Transverse colon (tissue), 4 donors: ENCODE data around the gene PRDM9. TPM values are rescaled to one million over a fixed set of nuclear protein-coding genes. Genes with fewer than 3 reads are reported as not detected.
"Not testable (repeated sequence)": the region's sequence is repeated elsewhere in the genome, so short reads cannot be mapped to it uniquely, and the experiment has no call there.

ENCODE experiments used
- DNase-seq: peaks from one replicate; pipeline ENCODE4 v3.0.0-alpha.2; 2019
- H3K27ac ChIP-seq, 4 donors: fragments of 200-600 bp; sonication (generic); 2 replicates each; pipeline ENCODE4 v1.5.1; 2016 to 2018; ENCODE audit warnings: inconsistent platforms in 4 of 4
- H3K27me3 ChIP-seq: fragments of 200-600 bp; sonication (generic); 2 replicates; pipeline ENCODE4 v1.5.1; 2017; ENCODE audit warnings: inconsistent platforms
- H3K36me3 ChIP-seq, 4 donors: fragments of 200-600 bp; sonication (generic); 2 replicates each; pipeline ENCODE4 v1.5.1; 2017 to 2019; ENCODE audit warnings: inconsistent platforms in 4 of 4
- H3K4me1 ChIP-seq, 4 donors: fragments of 200-600 bp; sonication (generic); 2 replicates each; pipeline ENCODE4 v1.5.1; 2017 to 2020; ENCODE audit warnings: inconsistent platforms in 4 of 4
- H3K4me3 ChIP-seq, 4 donors: fragments of 200-600 bp; sonication (generic); 1 replicate in 1 of 4; 2 replicates in 3 of 4; pipeline versions ENCODE4 v1.5.1 to v1.6.1; 2017 to 2019; ENCODE audit warnings: inconsistent platforms in 4 of 4
- H3K9me3 ChIP-seq, 2 donors: fragments of 200-600 bp; sonication (generic); 2 replicates each; pipeline ENCODE4 v1.5.1; 2017 to 2019; ENCODE audit warnings: inconsistent platforms in 2 of 2
- CTCF ChIP-seq, 5 experiments: fragments of 200-600 bp in 3 of 5; fragments of 450-650 bp in 2 of 5; sonication (generic) in 3 of 5; IDR thresholded peaks; 1 replicate in 2 of 5; 2 replicates in 3 of 5; pipeline ENCODE4 v1.5.1; 2016 to 2017; ENCODE audit warnings: antibody characterized with exemption in 5 of 5, inconsistent platforms in 3 of 5, mild to moderate bottlenecking in 2 of 5, moderate library complexity in 1 of 5
- EP300 ChIP-seq: sonication (generic); formaldehyde crosslinking; IDR thresholded peaks from one replicate; pipeline ENCODE4 v1.6.1; 2017; ENCODE audit warnings: antibody characterized with exemption, low read depth
- POLR2A ChIP-seq: fragments of 450-650 bp; IDR thresholded peaks from one replicate; pipeline ENCODE4 v1.6.1; 2016; ENCODE audit warnings: antibody characterized with exemption, mild to moderate bottlenecking, moderate library complexity
- POLR2AphosphoS5 ChIP-seq, 3 donors: sonication (generic); formaldehyde crosslinking; IDR thresholded peaks; one replicate each; pipeline ENCODE4 v1.6.1; 2016; ENCODE audit warnings: antibody characterized with exemption in 3 of 3
- WGBS, 2 donors: methylation state at CpG; one replicate each; pipeline ENCODE4 v1.1.5; 2018; ENCODE audit warnings: low coverage in 1 of 2; 5-methylcytosine and 5-hydroxymethylcytosine counted together
- in situ Hi-C, 4 donors: fragments of 200-750 bp; cut with MboI; loops; one replicate each; pipeline versions ENCODE4 v1.15.0 to v1.15.1; 2017; ENCODE audit warnings: low sequenced_read_pairs in 3 of 4, low pct_ligation_motif_present in 1 of 4, low pct_unique_long_range_greater_than_20kb in 1 of 4
- intact Hi-C: fragments of 100-400 bp; cut with DNase I; formaldehyde crosslinking; loops from one replicate; pipeline ENCODE4 v1.15.1; 2023; ENCODE audit warnings: low total_unique reads
- total RNA-seq, 4 donors: library from RNA; depleted of rRNA; stranded (reverse); fragments of >200 nt; gene quantifications; one replicate each; pipeline ENCODE4 v1.1.0, GENCODE V29; 2016

The PRDM9 gene
- total RNA-seq, 4 donors from 2014 or later: not detected

DNA sequence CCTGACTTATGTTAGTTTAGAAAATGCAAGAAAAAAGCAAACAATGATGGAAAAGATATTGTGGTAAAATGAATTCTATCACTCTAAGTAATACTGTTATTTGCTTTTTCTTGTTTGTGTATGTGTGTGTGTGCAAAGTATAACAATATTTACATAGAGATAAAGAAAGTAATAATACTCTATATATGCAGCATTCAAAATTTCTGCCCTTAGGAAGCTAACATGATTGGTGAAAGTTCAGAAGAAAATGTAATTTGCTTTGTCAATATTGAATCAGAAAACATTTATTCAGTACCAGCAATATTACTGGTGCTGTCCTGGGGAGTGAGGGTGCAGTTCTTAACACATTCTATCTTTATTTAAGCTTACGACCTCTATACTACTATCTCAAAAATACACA lies 12.9 kb upstream of the PRDM9 start:
- DNase-seq: no peak
- H3K27me3 ChIP-seq: no peaks in the 10 kb centered on the region
- in situ Hi-C loops (no loop called here), intact Hi-C loops (loop anchor here (10.0 kb wide), 1 partner anchor 1600 kb away; no protein-coding TSS in a partner anchor)
- H3K4me3 ChIP-seq: no peak overlapping the region
- WGBS, 2 donors: 46 to 59% methylated on average over 1 of the region's 1 CpG
- no peaks in the 10 kb centered on the region for H3K4me1 ChIP-seq
- H3K36me3 ChIP-seq: no peaks in the 10 kb centered on the region
- H3K27ac ChIP-seq: no peak overlapping the region
- H3K9me3 ChIP-seq: no peaks in the 10 kb centered on the region
- TF ChIP-seq EP300 (no peak), POLR2AphosphoS5 (IDR thresholded peaks at IDR 0.05) (no peak), CTCF (IDR thresholded peaks at IDR 0.05) (no peak), POLR2A (no peak)

DNA sequence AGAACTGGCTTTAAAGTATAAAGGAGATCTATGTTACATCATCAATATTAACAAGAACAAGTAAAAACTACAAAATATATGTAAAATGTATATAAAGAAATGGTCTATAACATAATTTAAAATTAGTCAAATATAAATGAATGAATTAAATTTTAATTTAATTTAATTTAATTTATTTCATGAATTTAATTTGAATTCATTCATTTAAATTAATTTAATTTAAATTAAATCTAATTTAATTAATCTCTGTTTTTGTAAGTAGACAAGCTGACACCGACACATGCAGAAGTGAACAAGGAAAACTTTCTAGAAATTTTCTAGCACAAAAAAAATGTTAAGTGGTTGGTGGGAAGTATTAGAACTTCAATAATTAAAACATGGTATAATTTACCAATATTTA lies 10.8 kb upstream of the PRDM9 start:
- H3K9me3 ChIP-seq: no peaks in the 10 kb centered on the region
- no peaks in the 10 kb centered on the region for H3K4me1 ChIP-seq
- no peak overlapping the region for H3K4me3 ChIP-seq
- no peaks in the 10 kb centered on the region for H3K27me3 ChIP-seq
- H3K27ac ChIP-seq: no peak overlapping the region
- TF ChIP-seq POLR2AphosphoS5 (IDR thresholded peaks at IDR 0.05): no peak
- TF ChIP-seq EP300: no peak
- no peak for TF ChIP-seq CTCF (IDR thresholded peaks at IDR 0.05)
- TF ChIP-seq POLR2A: no peak
- intact Hi-C loops (loop anchor here (10.0 kb wide), 1 partner anchor 1598 kb away; no protein-coding TSS in a partner anchor), in situ Hi-C loops (no loop called here)
- no peak for DNase-seq
- no peaks in the 10 kb centered on the region for H3K36me3 ChIP-seq
- 90 to 100% methylated on average over 1 of the region's 1 CpG for WGBS, 2 donors

DNA sequence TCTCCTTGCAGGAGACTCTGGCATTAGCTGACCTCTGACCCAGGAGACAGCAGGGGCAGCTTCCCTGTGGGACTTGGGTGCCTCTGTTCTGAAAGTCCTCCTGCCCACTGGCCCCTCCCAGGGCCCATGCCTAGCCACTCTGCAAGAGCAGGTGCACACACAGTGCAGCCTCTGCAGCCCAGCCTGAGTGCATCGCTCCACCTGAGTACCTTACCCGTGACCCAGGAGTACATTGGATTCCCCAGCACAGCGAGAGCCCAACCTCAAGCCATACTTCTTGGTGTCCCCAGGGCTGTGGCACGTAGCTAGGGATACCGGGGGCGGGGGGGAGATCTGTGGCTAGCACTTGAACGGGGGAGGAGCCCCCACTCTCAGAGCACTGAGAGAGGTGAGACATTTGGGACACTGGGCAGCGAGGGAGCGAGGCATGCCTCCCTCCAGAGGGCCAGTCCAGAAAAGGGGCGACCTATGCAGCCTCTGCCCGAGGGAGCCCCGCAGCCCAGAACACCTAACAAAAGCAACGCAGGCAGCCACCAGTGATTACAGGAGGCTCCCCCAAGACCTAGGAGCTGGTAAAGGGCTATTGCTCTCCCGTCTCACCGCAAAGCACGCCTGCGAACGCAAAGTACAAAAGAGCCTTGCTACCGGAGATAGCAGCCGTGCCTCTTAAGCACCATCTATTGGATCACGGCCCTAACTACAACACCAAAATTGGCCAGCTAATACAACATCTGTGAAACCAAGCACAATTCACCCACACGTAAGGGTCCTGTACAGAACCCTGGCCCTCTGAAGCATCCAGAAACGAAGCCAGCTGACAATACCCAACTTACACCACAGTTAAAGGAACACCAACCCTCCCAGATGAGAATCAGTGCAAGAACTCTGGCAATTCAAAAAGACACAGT lies 826 bp upstream of the PRDM9 start:
- no peaks in the 10 kb centered on the region for H3K27me3 ChIP-seq
- WGBS, 2 donors: 72 to 89% methylated on average over 8 to 23 of the region's 23 CpGs
- H3K36me3 ChIP-seq: no peaks in the 10 kb centered on the region
- no peak for DNase-seq
- intact Hi-C loops: no loop called here
- in situ Hi-C loops: no loop called here
- TF ChIP-seq EP300 (no peak), POLR2A (no peak), CTCF (IDR thresholded peaks at IDR 0.05) (no peak), POLR2AphosphoS5 (IDR thresholded peaks at IDR 0.05) (no peak)
- H3K4me1 ChIP-seq: no peaks in the 10 kb centered on the region
- no peak overlapping the region for H3K27ac ChIP-seq
- no peak overlapping the region for H3K4me3 ChIP-seq
- H3K9me3 ChIP-seq: no peaks in the 10 kb centered on the region

DNA sequence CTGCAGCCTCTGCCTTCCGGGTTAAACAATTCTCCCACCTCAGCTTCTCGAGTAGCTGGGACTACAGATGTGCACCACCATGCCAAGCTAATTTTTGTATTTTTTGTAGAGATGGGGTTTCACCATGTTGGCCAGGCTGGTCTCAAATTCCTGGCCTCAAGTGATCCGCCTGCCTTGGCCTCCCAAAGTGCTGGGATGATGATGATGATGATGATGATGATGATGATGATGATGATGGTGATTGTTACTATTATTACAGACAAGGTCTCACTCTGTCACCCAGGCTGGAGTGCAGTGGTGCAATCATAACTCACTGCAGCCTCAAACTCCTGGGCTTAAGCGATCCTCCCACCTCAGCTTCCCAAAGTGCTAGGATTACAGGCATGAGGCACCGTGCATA lies 3.0 kb downstream of the PRDM9 start:
- H3K27ac ChIP-seq, intact Hi-C loops, H3K36me3 ChIP-seq, H3K27me3 ChIP-seq, H3K4me3 ChIP-seq, DNase-seq, H3K4me1 ChIP-seq, H3K9me3 ChIP-seq, in situ Hi-C loops: not testable (repeated sequence)
- 58 to 83% methylated on average over 2 to 5 of the region's 5 CpGs for WGBS, 2 donors
